K562 (cell line): Measurements from ENCODE around the gene HDAC3. TPM values are rescaled to one million over a fixed set of nuclear protein-coding genes. Genes with fewer than 3 reads are reported as not detected.
A peak's percentile ranks its signal among the peaks of the same experiment; 100 is the strongest.

ENCODE experiments used
- ARID1B ChIP-seq: fragments of 450-650 bp; IDR thresholded peaks from 2 replicates; pipeline ENCODE4 v1.6.1; 2016; ENCODE audit warnings: antibody characterized with exemption, mild to moderate bottlenecking, inconsistent platforms
- BRD9 ChIP-seq: fragments of 450-650 bp; IDR thresholded peaks from 2 replicates; pipeline ENCODE4 v1.6.1; 2018; ENCODE audit warnings: low read depth; ENCODE audit not compliant: partially characterized antibody
- BRF1 ChIP-seq: IDR thresholded peaks from 3 replicates; pipeline ENCODE4 v1.6.1; 2011; ENCODE audit warnings: borderline replicate concordance, mild to moderate bottlenecking; ENCODE audit not compliant: insufficient read length; ENCODE audit errors: extremely low read depth
- CHCHD3 ChIP-seq: fragments of 250-450 bp; sonication (Bioruptor Pico); IDR thresholded peaks from 2 replicates; pipeline ENCODE4 v2.1.2; 2022; ENCODE audit warnings: mild to moderate bottlenecking
- CREB3L1 ChIP-seq: fragments of 450-650 bp; IDR thresholded peaks from 2 replicates; pipeline ENCODE4 v1.6.1; 2014; ENCODE audit warnings: low read depth, mild to moderate bottlenecking, moderate library complexity, borderline replicate concordance
- E2F8 ChIP-seq: fragments of 450-650 bp; IDR thresholded peaks from 2 replicates; pipeline ENCODE4 v1.7.1; 2018; ENCODE audit warnings: mild to moderate bottlenecking, low read depth; ENCODE audit not compliant: partially characterized antibody
- HCFC1 ChIP-seq: IDR thresholded peaks from 2 replicates; pipeline ENCODE4 v1.6.1; 2012; ENCODE audit warnings: low read depth, low read length, improper control_type of control experiment
- LARP7 ChIP-seq: fragments of 450-650 bp; IDR thresholded peaks from 2 replicates; pipeline ENCODE4 v1.6.1; 2016
- STAT5A ChIP-seq: IDR thresholded peaks from 2 replicates; pipeline ENCODE4 v1.6.1; 2012; ENCODE audit warnings: low read length, inconsistent platforms, borderline replicate concordance
- TCF7L2 ChIP-seq: fragments of 150-350 bp; IDR thresholded peaks from 2 replicates; pipeline ENCODE4 v1.6.1; 2016; ENCODE audit warnings: low read depth, mild to moderate bottlenecking, low read length, moderate library complexity
- ZBTB26 ChIP-seq: fragments of 450-650 bp; formaldehyde crosslinking; IDR thresholded peaks from 2 replicates; pipeline ENCODE4 v1.4.0; 2022; ENCODE audit warnings: missing genetic modification characterization
- ZNF197 ChIP-seq: fragments of 200-800 bp; sonication (Bioruptor generic); IDR thresholded peaks from 2 replicates; pipeline ENCODE4 v1.6.1; 2016; ENCODE audit warnings: low read depth, missing genetic modification characterization, missing compliant biosample characterization
- ZNF449 ChIP-seq: fragments of 250-450 bp; sonication (Bioruptor Pico); IDR thresholded peaks from 2 replicates; pipeline ENCODE4 v1.8.0; 2022; ENCODE audit warnings: moderate library complexity, mild to moderate bottlenecking, inconsistent platforms
- ZNF830 ChIP-seq: fragments of 250-450 bp; sonication (Bioruptor Pico); IDR thresholded peaks from 2 replicates; pipeline ENCODE4 v1.5.0; 2021; ENCODE audit warnings: mild to moderate bottlenecking
- polyA plus RNA-seq, 8 experiments: library from polyadenylated mRNA; depleted of rRNA in 4 of 8; stranded (reverse) in 5 of 8; unstranded in 3 of 8; fragments of >200 nt; fragmentation: Nextera tagmentation in 2 of 8; fragmentation: Illumina TruSeq in 1 of 8; extraction: Ambion mirVana in 2 of 8; extraction: Trizol in 1 of 8; gene quantifications; 2 replicates each; pipeline versions ENCODE4 v1.2.1 to v1.2.3, GENCODE V29; 2011 to 2014; ENCODE audit warnings: inconsistent platforms in 1 of 8, missing spikeins in 1 of 8
- total RNA-seq, 7 experiments: library from RNA; depleted of rRNA in 6 of 7; stranded (reverse); fragments of >200 nt in 6 of 7; fragmentation: Illumina TruSeq in 2 of 7; extraction: Trizol in 2 of 7; gene quantifications; 2 replicates each; pipeline versions ENCODE4 v1.2.1 to v1.2.3, GENCODE V29; 2011 to 2021; ENCODE audit warnings: low replicate concordance in 1 of 7
- TF ChIP-seq, protein P1 (sequence below): fragments of 450-650 bp; IDR thresholded peaks from 2 replicates; pipeline ENCODE4 v1.7.0; 2016; ENCODE audit warnings: borderline replicate concordance

The HDAC3 gene
- total and polyA plus RNA-seq, 9 of the 15 experiments (the other 6 are each of a cell fraction or from before 2014, with no cell fraction given), result 89.7 to 191 (median 119) TPM

DNA sequence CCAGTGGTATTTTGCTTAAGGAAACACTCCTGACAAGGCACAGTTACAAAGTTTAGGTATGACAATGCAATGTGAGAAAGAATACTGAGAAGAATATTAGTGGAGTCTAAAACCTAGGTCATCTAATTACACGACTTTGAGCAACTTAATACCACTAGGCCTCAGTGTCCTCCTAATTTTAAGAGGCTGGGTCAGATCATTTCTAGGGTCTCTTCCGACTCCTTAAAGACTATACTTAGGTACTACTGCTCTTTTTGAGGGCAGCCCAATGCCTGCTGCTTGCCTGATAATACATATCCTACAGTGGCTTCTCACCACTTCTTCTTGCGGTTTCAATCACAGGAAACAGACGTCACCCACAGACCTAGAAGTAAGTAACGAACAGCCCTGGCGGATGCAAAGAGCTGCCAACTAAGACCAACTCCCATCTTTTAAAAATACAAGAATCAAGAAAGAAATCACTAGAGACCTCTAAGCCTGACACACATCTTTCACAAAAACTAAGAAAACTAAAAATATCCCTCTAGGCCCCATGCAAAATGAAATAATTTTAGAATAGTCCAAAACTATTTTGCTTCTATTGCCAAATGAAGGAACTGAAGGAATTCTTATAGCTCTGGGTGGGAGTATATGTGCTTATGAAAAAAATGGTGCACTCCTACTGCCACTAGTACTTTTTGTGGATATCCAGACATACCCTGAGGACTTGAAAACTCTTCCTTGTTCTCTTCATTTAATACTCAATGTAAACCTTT is 30.9 kb downstream of the HDAC3 start (continued):
- TF ChIP-seq STAT5A, result peak; percentile 87
- no peak for TF ChIP-seq HCFC1
- TF ChIP-seq BRF1, result no peak
- no peak for TF ChIP-seq TCF7L2
- TF ChIP-seq ZBTB26, result no peak
- TF ChIP-seq ZNF449 (CRISPR knock-in tag), result 0 out of 2 replicates have a peak, but pooled peaks have one; percentile 30
- TF ChIP-seq BRD9, result peak; percentile 37
- no peak for TF ChIP-seq ZNF830 (CRISPR knock-in tag)
- peak; percentile 39; the same call in 1 of the 2 replicates for TF ChIP-seq CREB3L1
- peak; percentile 79 for TF ChIP-seq ZNF197 (CRISPR knock-in tag)
- TF ChIP-seq, protein P1, sequence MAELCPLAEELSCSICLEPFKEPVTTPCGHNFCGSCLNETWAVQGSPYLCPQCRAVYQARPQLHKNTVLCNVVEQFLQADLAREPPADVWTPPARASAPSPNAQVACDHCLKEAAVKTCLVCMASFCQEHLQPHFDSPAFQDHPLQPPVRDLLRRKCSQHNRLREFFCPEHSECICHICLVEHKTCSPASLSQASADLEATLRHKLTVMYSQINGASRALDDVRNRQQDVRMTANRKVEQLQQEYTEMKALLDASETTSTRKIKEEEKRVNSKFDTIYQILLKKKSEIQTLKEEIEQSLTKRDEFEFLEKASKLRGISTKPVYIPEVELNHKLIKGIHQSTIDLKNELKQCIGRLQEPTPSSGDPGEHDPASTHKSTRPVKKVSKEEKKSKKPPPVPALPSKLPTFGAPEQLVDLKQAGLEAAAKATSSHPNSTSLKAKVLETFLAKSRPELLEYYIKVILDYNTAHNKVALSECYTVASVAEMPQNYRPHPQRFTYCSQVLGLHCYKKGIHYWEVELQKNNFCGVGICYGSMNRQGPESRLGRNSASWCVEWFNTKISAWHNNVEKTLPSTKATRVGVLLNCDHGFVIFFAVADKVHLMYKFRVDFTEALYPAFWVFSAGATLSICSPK, result no peak
- TF ChIP-seq ARID1B, result peak; percentile 97
- TF ChIP-seq E2F8, result peak; percentile 61
- no peak for TF ChIP-seq CHCHD3
- no peak for TF ChIP-seq LARP7
